ENCODE results near the gene CA5B. TPM values are rescaled to one million over a fixed set of nuclear protein-coding genes. Genes with fewer than 3 reads are reported as not detected.
A peak's percentile ranks its signal among the peaks of the same experiment; 100 is the strongest.
"Not testable (repeated sequence)": the region's sequence is repeated elsewhere in the genome, so short reads cannot be mapped to it uniquely, and the experiment has no call there.

Gene CA5B
- total RNA-seq, 1 experiment from 2014 or later = 29.7 TPM

GRCh38 chrX:15812192-15812938 lies 74.3 kb downstream of the CA5B start:
- no peak for DNase-seq (ENCODE audit: low read depth)

GRCh38 chrX:15813416-15813815 lies 75.3 kb downstream of the CA5B start:
- DNase-seq (ENCODE audit: low read depth) = no peak

GRCh38 chrX:15814771-15815365 lies 76.8 kb downstream of the CA5B start:
- no peak for DNase-seq (ENCODE audit: low read depth)

- DNase-seq (ENCODE audit: low read depth) = no peak
Observed at GRCh38 chrX:15815779-15816437, 77.8 kb downstream of the CA5B start.

- DNase-seq (ENCODE audit: low read depth) = no peak
Observed at GRCh38 chrX:15816438-15816809, 78.4 kb downstream of the CA5B start.

GRCh38 chrX:15816886-15817285 lies 78.8 kb downstream of the CA5B start:
- peak; percentile 32 for DNase-seq (ENCODE audit: low read depth)

GRCh38 chrX:15820106-15821073 lies 82.3 kb downstream of the CA5B start:
- peak; percentile 76 for DNase-seq (ENCODE audit: low read depth)

- no peak for DNase-seq (ENCODE audit: low read depth)
Observed at GRCh38 chrX:15822922-15823321, 84.9 kb downstream of the CA5B start.

GRCh38 chrX:15825936-15826335 lies 87.9 kb downstream of the CA5B start:
- no peak for DNase-seq (ENCODE audit: low read depth)

- no peak for DNase-seq (ENCODE audit: low read depth)
Observed at GRCh38 chrX:15829217-15829616, 91.1 kb downstream of the CA5B start.

GRCh38 chrX:15831347-15831746 lies 93.3 kb downstream of the CA5B start:
- DNase-seq (ENCODE audit: low read depth) = not testable (repeated sequence)

GRCh38 chrX:15834053-15834452 lies 96.0 kb downstream of the CA5B start:
- no peak for DNase-seq (ENCODE audit: low read depth)

GRCh38 chrX:15834827-15835595 lies 96.9 kb downstream of the CA5B start:
- peak; percentile 57 for DNase-seq (ENCODE audit: low read depth)

Other genes with a start within 250 kb of the CA5B start
- gene PIR, start 244.9 kb upstream of the CA5B start, total RNA-seq (2014; rRNA removed) = 2.9 and 4.2 TPM in 2 replicates
- gene BMX, start 237.5 kb upstream of the CA5B start, total RNA-seq (2014; rRNA removed) = not detected in 2 replicates
- not detected in 2 replicates for gene ACE2, start 137.3 kb upstream of the CA5B start, total RNA-seq (2014; rRNA removed)
- not detected in 2 replicates for gene CLTRN, start 73.5 kb upstream of the CA5B start, total RNA-seq (2014; rRNA removed)
- 2.6 and 3.8 TPM in 2 replicates for gene ZRSR2, start 52.2 kb downstream of the CA5B start, total RNA-seq (2014; rRNA removed)
- 54.5 and 95.6 TPM in 2 replicates for gene AP1S2, start 116.5 kb downstream of the CA5B start, total RNA-seq (2014; rRNA removed)